ENCODE measurements around the gene NANOS3. TPM values are rescaled to one million over a fixed set of nuclear protein-coding genes. Genes with fewer than 3 reads are reported as not detected.

NANOS3 gene
- total and polyA plus RNA-seq, 5 experiments from 2014 or later, result not detected

GRCh38 chr19:13860679-13861391 lies 16.1 kb upstream of the NANOS3 start:
- POLR2A ChIA-PET, result interaction anchor here (0.6 to 4.6 kb wide), 10 partner anchors 9 to 220 kb away, joined by 3 to 73 read pairs (median 5); partner anchors contain the start of genes C19orf53 and ZSWIM4
- no peaks in the 10 kb centered on the region for H3K9me3 Mint-ChIP-seq
- peaks cover 0 to 2% (median 0%) of the 10 kb centered on the region in 3 donors for H3K36me3 Mint-ChIP-seq
- H3K4me1 Mint-ChIP-seq, result peaks cover 16 to 38% (median 31%) of the 10 kb centered on the region in 4 donors
- DNase-seq (peak in 1 of 10 donors; percentile 56), ATAC-seq (no peak)
- peak overlapping the region in 9 of 10 donors; percentile 56 to 99 (median 95) for H3K27ac Mint-ChIP-seq
- H3K4me3 Mint-ChIP-seq, result peak overlapping the region; percentile 87 to 97 (median 92)
- H3K27me3 Mint-ChIP-seq, result peaks cover 2 to 14% (median 12%) of the 10 kb centered on the region in 5 donors

GRCh38 chr19:13861392-13861713 lies 15.6 kb upstream of the NANOS3 start:
- peak overlapping the region; percentile 84 to 99 (median 96) for H3K27ac Mint-ChIP-seq
- no peaks in the 10 kb centered on the region for H3K9me3 Mint-ChIP-seq
- H3K4me1 Mint-ChIP-seq, result peaks cover 17 to 39% (median 35%) of the 10 kb centered on the region in 4 donors
- H3K36me3 Mint-ChIP-seq, result peaks cover 0 to 2% (median 0%) of the 10 kb centered on the region in 3 donors
- DNase-seq, result peak in 1 of 10 donors; percentile 62
- H3K4me3 Mint-ChIP-seq, result peak overlapping the region; percentile 87 to 97 (median 92)
- ATAC-seq, result peak; percentile 11 to 33
- POLR2A ChIA-PET, result interaction anchor here (0.6 to 4.6 kb wide), 9 partner anchors 10 to 220 kb away, joined by 3 to 73 read pairs (median 5); partner anchors contain the start of genes C19orf53 and ZSWIM4
- H3K27me3 Mint-ChIP-seq, result peaks cover 4 to 18% (median 15%) of the 10 kb centered on the region in 5 donors

- Mint-ChIP-seq H3K36me3 (peaks cover 0 to 4% (median 0%) of the 10 kb centered on the region in 3 donors), H3K27me3 (peaks cover 8 to 23% (median 20%) of the 10 kb centered on the region in 5 donors), H3K4me3 (peak overlapping the region; percentile 87 to 97 (median 92)), H3K27ac (peak overlapping the region; percentile 84 to 99 (median 96)), H3K4me1 (peaks cover 21 to 43% (median 40%) of the 10 kb centered on the region in 4 donors), H3K9me3 (no peaks in the 10 kb centered on the region)
- ATAC-seq (peak; percentile 81 to 86), DNase-seq (peak; percentile 70 to 91 (median 86))
- POLR2A ChIA-PET, result interaction anchor here (0.5 to 4.6 kb wide), 16 partner anchors 9 to 519 kb away, joined by 3 to 73 read pairs (median 5); partner anchors contain the start of genes ADGRE5, C19orf53 and ZSWIM4
Observed at GRCh38 chr19:13861714-13862531, 15.0 kb upstream of the NANOS3 start.

- DNase-seq (peak in 1 of 10 donors; percentile 58), ATAC-seq (no peak)
- Mint-ChIP-seq H3K4me3 (peak overlapping the region; percentile 61 to 90 (median 84)), H3K4me1 (peaks cover 25 to 51% (median 46%) of the 10 kb centered on the region in 4 donors), H3K27ac (peak overlapping the region in 9 of 10 donors; percentile 1 to 81 (median 58)), H3K9me3 (no peaks in the 10 kb centered on the region), H3K27me3 (peaks cover 8 to 33% (median 25%) of the 10 kb centered on the region in 5 donors), H3K36me3 (peaks cover 0 to 4% (median 0%) of the 10 kb centered on the region in 3 donors)
- POLR2A ChIA-PET, result interaction anchor here (0.6 to 4.6 kb wide), 6 partner anchors 29 to 169 kb away, joined by 3 to 73 read pairs (median 6); partner anchors contain the start of gene C19orf53
Observed at GRCh38 chr19:13864046-13864666, 12.8 kb upstream of the NANOS3 start.

- POLR2A ChIA-PET, result interaction anchor here (0.6 to 4.6 kb wide), 5 partner anchors 77 to 123 kb away, joined by 3 to 73 read pairs (median 4); partner anchors contain the start of gene MRI1
- H3K9me3 Mint-ChIP-seq, result no peaks in the 10 kb centered on the region
- H3K27me3 Mint-ChIP-seq, result peaks cover 8 to 33% (median 29%) of the 10 kb centered on the region in 5 donors
- peak in 1 of 2 donors; percentile 4 for ATAC-seq
- H3K4me3 Mint-ChIP-seq, result peak overlapping the region; percentile 61 to 90 (median 84)
- H3K27ac Mint-ChIP-seq, result peak overlapping the region; percentile 1 to 81 (median 60)
- peaks cover 0 to 4% (median 0%) of the 10 kb centered on the region in 3 donors for H3K36me3 Mint-ChIP-seq
- H3K4me1 Mint-ChIP-seq, result peaks cover 27 to 57% (median 50%) of the 10 kb centered on the region in 4 donors
- peak in 1 of 10 donors; percentile 64 for DNase-seq
Observed at GRCh38 chr19:13864667-13865570, 12.0 kb upstream of the NANOS3 start.

GRCh38 chr19:13865571-13866462 lies 11.1 kb upstream of the NANOS3 start:
- Mint-ChIP-seq H3K4me3 (peak overlapping the region; percentile 55 to 90 (median 79)), H3K36me3 (peaks cover 0 to 4% (median 0%) of the 10 kb centered on the region in 3 donors), H3K27me3 (peaks cover 8 to 34% (median 29%) of the 10 kb centered on the region in 5 donors), H3K27ac (peak overlapping the region in 7 of 10 donors; percentile 12 to 84 (median 62)), H3K9me3 (no peaks in the 10 kb centered on the region), H3K4me1 (peaks cover 27 to 56% (median 49%) of the 10 kb centered on the region in 4 donors)
- POLR2A ChIA-PET, result interaction anchor here (0.6 to 1.4 kb wide), 5 partner anchors 29 to 118 kb away, joined by 3 to 4 read pairs (median 3); partner anchors contain the start of gene MRI1
- no peak for ATAC-seq
- peak in 2 of 10 donors; percentile 28 to 66 for DNase-seq

GRCh38 chr19:13866463-13867046 lies 10.4 kb upstream of the NANOS3 start:
- DNase-seq, result peak in 1 of 10 donors; percentile 58
- Mint-ChIP-seq H3K27ac (peak overlapping the region in 6 of 10 donors; percentile 32 to 84 (median 66)), H3K27me3 (peaks cover 8 to 35% (median 29%) of the 10 kb centered on the region in 5 donors), H3K36me3 (peaks cover 0 to 4% (median 0%) of the 10 kb centered on the region in 3 donors), H3K4me3 (peak overlapping the region; percentile 55 to 90 (median 79)), H3K4me1 (peaks cover 25 to 48% (median 42%) of the 10 kb centered on the region in 4 donors), H3K9me3 (no peaks in the 10 kb centered on the region)
- POLR2A ChIA-PET, result interaction anchor here (0.9 to 1.4 kb wide), 3 partner anchors 30 to 102 kb away, joined by 3 to 4 read pairs (median 3); partner anchors contain the start of gene MRI1
- ATAC-seq, result no peak

GRCh38 chr19:13868663-13869062 lies 8.3 kb upstream of the NANOS3 start:
- POLR2A ChIA-PET, result interaction anchor here (1.1 kb wide), 1 partner anchor 81 kb away, joined by 5 read pairs; no protein-coding TSS in a partner anchor
- H3K4me1 Mint-ChIP-seq, result peaks cover 22 to 48% (median 35%) of the 10 kb centered on the region in 4 donors
- no peak overlapping the region for H3K27ac Mint-ChIP-seq
- H3K36me3 Mint-ChIP-seq, result peaks cover 0 to 2% (median 0%) of the 10 kb centered on the region in 3 donors
- H3K9me3 Mint-ChIP-seq, result no peaks in the 10 kb centered on the region
- peaks cover 8 to 41% (median 28%) of the 10 kb centered on the region in 5 donors for H3K27me3 Mint-ChIP-seq
- peak overlapping the region in 5 of 10 donors; percentile 7 to 50 (median 15) for H3K4me3 Mint-ChIP-seq
- ATAC-seq (no peak), DNase-seq (no peak)

GRCh38 chr19:13869281-13869680 lies 7.7 kb upstream of the NANOS3 start:
- DNase-seq, result peak in 1 of 10 donors; percentile 61
- peaks cover 0 to 2% (median 0%) of the 10 kb centered on the region in 3 donors for H3K36me3 Mint-ChIP-seq
- H3K4me3 Mint-ChIP-seq, result peak overlapping the region in 1 of 10 donors; percentile 37
- POLR2A ChIA-PET, result interaction anchor here (1.0 to 1.1 kb wide), 2 partner anchors 82 to 85 kb away, joined by 3 to 5 read pairs; no protein-coding TSS in a partner anchor
- no peak for ATAC-seq
- H3K4me1 Mint-ChIP-seq, result peaks cover 18 to 42% (median 30%) of the 10 kb centered on the region in 4 donors
- peaks cover 8 to 38% (median 22%) of the 10 kb centered on the region in 5 donors for H3K27me3 Mint-ChIP-seq
- H3K9me3 Mint-ChIP-seq, result no peaks in the 10 kb centered on the region
- peak overlapping the region in 2 of 10 donors; percentile 1 to 71 for H3K27ac Mint-ChIP-seq
